ENCODE data around the gene SFN. TPM values are rescaled to one million over a fixed set of nuclear protein-coding genes. Genes with fewer than 3 reads are reported as not detected.
"Not testable (repeated sequence)": the region's sequence is repeated elsewhere in the genome, so short reads cannot be mapped to it uniquely, and the experiment has no call there.

SFN gene
- total RNA-seq, 1 experiment from 2014 or later = 14.3 TPM

GRCh38 chr1:26839339-26839722, 23.6 kb upstream of the SFN start (continued):
- no peak for TF ChIP-seq ZNF317 (CRISPR knock-in tag; IDR thresholded peaks at IDR 0.05; ENCODE audit: borderline replicate concordance, low read depth)
- no peak for TF ChIP-seq RORB (CRISPR knock-in tag; IDR thresholded peaks at IDR 0.05)
- TF ChIP-seq SOX15 (CRISPR knock-in tag; IDR thresholded peaks at IDR 0.05) = no peak
- TF ChIP-seq TP53 (CRISPR knock-in tag; IDR thresholded peaks at IDR 0.05) = no peak

GRCh38 chr1:26839779-26840178, 23.2 kb upstream of the SFN start:
- Mint-ChIP-seq H3K4me1 (no peaks in the 10 kb centered on the region), H3K9me3 (no peaks in the 10 kb centered on the region), H3K36me3 (peaks cover 31% of the 10 kb centered on the region), H3K27me3 (ENCODE audit: low read depth) (peaks cover 2% of the 10 kb centered on the region; the same call in 1 of the 2 replicates), H3K4me3 (no peak overlapping the region), H3K27ac (no peak overlapping the region)
- ChIA-PET POLR2A (no interaction called here), CTCF (no interaction called here)
- ATAC-seq = no peak
- DNase-seq (ENCODE audit: low spot score) = no peak
- no peak for TF ChIP-seq PREB (CRISPR knock-in tag; IDR thresholded peaks at IDR 0.05; ENCODE audit: borderline replicate concordance)
- no peak for TF ChIP-seq NFATC4 (CRISPR knock-in tag; IDR thresholded peaks at IDR 0.05)
- no peak for TF ChIP-seq ZNF671 (CRISPR knock-in tag; IDR thresholded peaks at IDR 0.05)
- TF ChIP-seq ZNF416 (CRISPR knock-in tag; IDR thresholded peaks at IDR 0.05) = no peak
- TF ChIP-seq ZNF232 (CRISPR knock-in tag; IDR thresholded peaks at IDR 0.05) = no peak

- no peaks in the 10 kb centered on the region for H3K4me1 Mint-ChIP-seq
- peaks cover 18% of the 10 kb centered on the region for H3K36me3 Mint-ChIP-seq
- no peak overlapping the region for H3K27ac Mint-ChIP-seq
- no peak for ATAC-seq
- H3K4me3 Mint-ChIP-seq = no peak overlapping the region
- TF ChIP-seq PRRX2 (CRISPR knock-in tag; IDR thresholded peaks at IDR 0.05) (no peak), IRF2 (CRISPR knock-in tag; IDR thresholded peaks at IDR 0.05; ENCODE audit: borderline replicate concordance, low read depth) (no peak), ETV6 (CRISPR knock-in tag; IDR thresholded peaks at IDR 0.05) (no peak), NR1H2 (CRISPR knock-in tag; IDR thresholded peaks at IDR 0.05) (no peak), ZBTB21 (CRISPR knock-in tag; IDR thresholded peaks at IDR 0.05; ENCODE audit: borderline replicate concordance) (no peak), ESRRA (CRISPR knock-in tag; IDR thresholded peaks at IDR 0.05; ENCODE audit: borderline replicate concordance) (no peak)
- no peaks in the 10 kb centered on the region for H3K27me3 Mint-ChIP-seq (ENCODE audit: low read depth)
- POLR2A ChIA-PET = no interaction called here
- no peaks in the 10 kb centered on the region for H3K9me3 Mint-ChIP-seq
- DNase-seq (ENCODE audit: low spot score) = no peak
- CTCF ChIA-PET = no interaction called here
These were observed 18.3 kb upstream of the SFN start for GRCh38 chr1:26844424-26845196.

- peaks cover 39% of the 10 kb centered on the region for H3K36me3 Mint-ChIP-seq
These were observed 15.1 kb upstream of the SFN start for GRCh38 chr1:26847826-26848225.

GRCh38 chr1:26848499-26848898, 14.4 kb upstream of the SFN start:
- Mint-ChIP-seq H3K36me3 (peaks cover 42% of the 10 kb centered on the region), H3K27ac (no peak overlapping the region), H3K4me1 (0 out of 2 replicates have a peak, but pooled peaks cover 4% of the 10 kb centered on the region), H3K27me3 (ENCODE audit: low read depth) (no peaks in the 10 kb centered on the region), H3K4me3 (no peak overlapping the region), H3K9me3 (no peaks in the 10 kb centered on the region)
- CTCF ChIA-PET = interaction anchor here (1.2 to 1.5 kb wide), 2 partner anchors 10 to 30 kb away, joined by 3 to 4 read pairs; no protein-coding TSS in a partner anchor
- ATAC-seq (no peak), DNase-seq (ENCODE audit: low spot score) (no peak)
- POLR2A ChIA-PET = no interaction called here
- TF ChIP-seq IRF1 (CRISPR knock-in tag; IDR thresholded peaks at IDR 0.05) (no peak), TEAD4 (CRISPR knock-in tag; IDR thresholded peaks at IDR 0.05) (no peak), SMAD3 (CRISPR knock-in tag; IDR thresholded peaks at IDR 0.05; ENCODE audit: borderline replicate concordance) (no peak), IRF2 (CRISPR knock-in tag; IDR thresholded peaks at IDR 0.05; ENCODE audit: borderline replicate concordance, low read depth) (no peak), AFF4 (CRISPR knock-in tag; IDR thresholded peaks at IDR 0.05; ENCODE audit: borderline replicate concordance) (no peak)

More at GRCh38 chr1:26847826-26848225, 15.1 kb upstream of the SFN start:
- POLR2A ChIA-PET; H3K4me3 Mint-ChIP-seq; DNase-seq (ENCODE audit: low spot score); H3K27ac Mint-ChIP-seq; CTCF ChIA-PET; H3K27me3 Mint-ChIP-seq (ENCODE audit: low read depth); H3K4me1 Mint-ChIP-seq; ATAC-seq; H3K9me3 Mint-ChIP-seq: not testable (repeated sequence)

Measured in WTC11 (cell line).